B cell (primary cell): ENCODE measurements around the gene TSNAX. TPM values are rescaled to one million over a fixed set of nuclear protein-coding genes. Genes with fewer than 3 reads are reported as not detected.

Source experiments
- ATAC-seq: fragments of 200-7000 bp; cut with Tn5 transposase; one replicate; pipeline ENCODE4 v1.10.0; 2021; ENCODE audit warnings: low read depth, mild to moderate bottlenecking, moderate number of reproducible peaks, moderate library complexity
- CTCF ChIA-PET: fragments of 350-600 bp; sonication (Branson Sonifier 250); formaldehyde crosslinking; loops from one replicate; lab custom pipeline; 2021; ENCODE audit warnings: antibody characterized with exemption, inconsistent platforms; lab: Charles Lee
- POLR2A ChIA-PET: fragments of 350-600 bp; sonication (Branson Sonifier 250); formaldehyde crosslinking; loops from one replicate; lab custom pipeline; 2021; ENCODE audit warnings: antibody characterized with exemption; lab: Charles Lee
- DNase-seq: peaks from one replicate; pipeline ENCODE4 v3.0.0; 2013
- H2AFZ ChIP-seq: 2 replicates; pipeline ENCODE4 v1.6.1; 2012; ENCODE audit warnings: mild to moderate bottlenecking, low read depth, low read length; ENCODE audit not compliant: insufficient read depth, poor library complexity, severe bottlenecking
- H3K27ac ChIP-seq, 2 donors: 1 replicate in 1 of 2; 2 replicates in 1 of 2; pipeline ENCODE4 v1.5.1; 2012 to 2013; ENCODE audit warnings: low read length in 2 of 2, mild to moderate bottlenecking in 2 of 2, moderate library complexity in 1 of 2
- H3K27me3 ChIP-seq, 4 experiments: fragments of 200-600 bp in 1 of 4; sonication (generic) in 1 of 4; replicated peaks in 1 of 4; 1 replicate in 2 of 4; 2 replicates in 2 of 4; pipeline versions ENCODE4 v1.6.1 to v1.7.0; 2013 to 2016; ENCODE audit warnings: low read length in 3 of 4, mild to moderate bottlenecking in 2 of 4, mixed read lengths in 1 of 4, moderate library complexity in 1 of 4; ENCODE audit not compliant: insufficient read depth in 4 of 4, control insufficient read depth in 3 of 4; ENCODE audit errors: control extremely low read depth in 1 of 4
- H3K36me3 ChIP-seq, 2 experiments: replicated peaks in 1 of 2; 1 replicate in 1 of 2; 2 replicates in 1 of 2; pipeline versions ENCODE4 v1.6.1 to v1.7.1; 2013; ENCODE audit warnings: low read length in 1 of 2; ENCODE audit not compliant: insufficient read depth in 2 of 2, control insufficient read depth in 1 of 2; ENCODE audit errors: control extremely low read depth in 1 of 2, extremely low read depth in 1 of 2
- H3K4me1 ChIP-seq, 2 donors: fragments of 200-600 bp in 1 of 2; sonication (generic) in 1 of 2; 1 replicate in 1 of 2; 2 replicates in 1 of 2; pipeline versions ENCODE4 v1.5.1 to v1.6.1; 2013 to 2017; ENCODE audit warnings: low read length in 2 of 2; ENCODE audit not compliant: control insufficient read depth in 2 of 2, insufficient read depth in 2 of 2
- H3K4me2 ChIP-seq: replicated peaks from 2 replicates; pipeline ENCODE3; 2012; ENCODE audit warnings: mild to moderate bottlenecking, low read depth, low read length; ENCODE audit not compliant: poor library complexity, severe bottlenecking
- H3K4me3 ChIP-seq, 5 experiments: fragments of 200-600 bp in 1 of 5; sonication (generic) in 1 of 5; 1 replicate in 3 of 5; 2 replicates in 2 of 5; pipeline versions ENCODE4 v1.5.1 to v1.7.0; 2011 to 2016; ENCODE audit warnings: low read length in 4 of 5, mild to moderate bottlenecking in 4 of 5, low read depth in 2 of 5, control low read depth in 1 of 5, moderate library complexity in 1 of 5; ENCODE audit not compliant: insufficient read depth in 1 of 5; ENCODE audit errors: control extremely low read depth in 1 of 5, extremely low read depth in 1 of 5
- H3K79me2 ChIP-seq: fragments of 200-600 bp; sonication (generic); one replicate; pipeline ENCODE4 v1.6.0; 2016; ENCODE audit warnings: low read length; ENCODE audit not compliant: control insufficient read depth, insufficient read depth
- H3K9ac ChIP-seq: fragments of 200-600 bp; sonication (generic); 2 replicates; pipeline ENCODE4 v1.6.1; 2017; ENCODE audit warnings: mild to moderate bottlenecking, low read length, moderate library complexity
- H3K9me3 ChIP-seq, 3 donors: one replicate each; pipeline versions ENCODE4 v1.6.1 to v1.7.1; 2013; ENCODE audit warnings: low read length in 2 of 3; ENCODE audit not compliant: control insufficient read depth in 2 of 3, insufficient read depth in 1 of 3; ENCODE audit errors: control extremely low read depth in 1 of 3
- H4K20me1 ChIP-seq: 2 replicates; pipeline ENCODE4 v1.6.0; 2012; ENCODE audit warnings: mild to moderate bottlenecking, low read length; ENCODE audit not compliant: insufficient read depth, control insufficient read depth, poor library complexity, severe bottlenecking
- H3K27ac Mint-ChIP-seq: one replicate; pipeline ENCODE4 v1.8.0; 2021; ENCODE audit warnings: mixed read lengths
- H3K27me3 Mint-ChIP-seq: one replicate; pipeline ENCODE4 v1.8.0; 2021; ENCODE audit warnings: mixed read lengths
- H3K4me1 Mint-ChIP-seq: one replicate; pipeline ENCODE4 v1.8.0; 2021; ENCODE audit warnings: mixed read lengths
- H3K4me3 Mint-ChIP-seq: one replicate; pipeline ENCODE4 v1.8.0; 2021; ENCODE audit warnings: mixed read lengths
- H3K9me3 Mint-ChIP-seq: one replicate; pipeline ENCODE4 v1.8.0; 2022; ENCODE audit warnings: mixed read lengths; ENCODE audit not compliant: insufficient read depth
- CTCF ChIP-seq: fragments of 200-600 bp; IDR thresholded peaks from one replicate; pipeline ENCODE4 v1.8.0; 2022; ENCODE audit warnings: antibody characterized with exemption, mild to moderate bottlenecking
- EZH2 ChIP-seq: IDR thresholded peaks from 2 replicates; pipeline ENCODE4 v1.6.1; 2012; ENCODE audit warnings: borderline replicate concordance, low read depth, mild to moderate bottlenecking, moderate library complexity, low read length; ENCODE audit not compliant: insufficient read depth, poor library complexity, severe bottlenecking
- WGBS: methylation state at CpG from one replicate; pipeline ENCODE4 v1.1.5; 2013; ENCODE audit warnings: missing lambda C conversion rate; ENCODE audit not compliant: insufficient coverage; 5-methylcytosine and 5-hydroxymethylcytosine counted together
- intact Hi-C: fragments of 100-400 bp; cut with micrococcal nuclease; formaldehyde crosslinking; loops from one replicate; pipeline ENCODE4 v1.10.0; 2022
- polyA plus RNA-seq: library from polyadenylated mRNA; depleted of rRNA; stranded (reverse); fragments of >200 nt; gene quantifications from 2 replicates; pipeline ENCODE4 v1.2.3, GENCODE V29; 2012
- total RNA-seq, 2 donors: library from RNA; stranded (reverse); fragments of 120-200 nt in 1 of 2; gene quantifications; 1 replicate in 1 of 2; 2 replicates in 1 of 2; pipeline versions ENCODE4 v1.2.3 to v1.2.4, GENCODE V29; 2013 to 2022

Gene TSNAX
- total and polyA plus RNA-seq, 2 donors (not counting 1 experiment from before 2014, with no cell fraction given): 9.0 to 41.4 TPM

GRCh38 chr1:231604276-231604621 lies 75.8 kb downstream of the TSNAX start:
- ChIA-PET CTCF (interaction anchor here (0.9 to 4.8 kb wide), 11 partner anchors 9 to 289 kb away, joined by 3 to 18 read pairs (median 7); partner anchors contain the start of genes EXOC8 and SPRTN), POLR2A (no interaction called here)
- no peak for DNase-seq
- no peak overlapping the region for H3K4me3 Mint-ChIP-seq
- intact Hi-C loops: loop anchor here (1.0 to 2.0 kb wide), 4 partner anchors 182 to 687 kb away; partner anchors contain the start of gene EGLN1
- H3K27ac ChIP-seq: no peak overlapping the region
- H3K27me3 Mint-ChIP-seq: peaks cover 8% of the 10 kb centered on the region
- H3K4me1 Mint-ChIP-seq: peaks cover 16% of the 10 kb centered on the region
- H3K9me3 Mint-ChIP-seq: no peaks in the 10 kb centered on the region
- peak overlapping the region; percentile 78 for H3K4me2 ChIP-seq
- no peaks in the 10 kb centered on the region for H3K79me2 ChIP-seq
- H3K27me3 ChIP-seq: peaks cover 0 to 3% (median 0%) of the 10 kb centered on the region in 4 experiments
- no peaks in the 10 kb centered on the region for H3K36me3 ChIP-seq
- peak overlapping the region in 1 of 5 experiments; percentile 94 for H3K4me3 ChIP-seq
- no peak for ATAC-seq
- no peak overlapping the region for H3K9ac ChIP-seq
- H3K27ac Mint-ChIP-seq: no peak overlapping the region
- H4K20me1 ChIP-seq: no peaks in the 10 kb centered on the region
- WGBS: no CpG with 5 or more reads among the region's 2 CpGs
- H2AFZ ChIP-seq: no peak overlapping the region
- TF ChIP-seq CTCF: peak; percentile 10
- no peak for TF ChIP-seq EZH2
- peaks cover 6 to 10% of the 10 kb centered on the region in 2 donors for H3K4me1 ChIP-seq
- H3K9me3 ChIP-seq: peaks cover 0 to 4% (median 0%) of the 10 kb centered on the region in 3 donors
